HG02870 (cell line): Measurements from ENCODE around the gene ANGPTL8.
A peak's percentile ranks its signal among the peaks of the same experiment; 100 is the strongest.

ENCODE experiments used
- ATAC-seq: cut with Tn5 transposase; IDR thresholded peaks from one replicate; pipeline ENCODE4 v1.9.1; 2021; ENCODE audit warnings: mild to moderate bottlenecking, moderate library complexity; ENCODE audit not compliant: unreplicated experiment

Gene ANGPTL8, protein sequence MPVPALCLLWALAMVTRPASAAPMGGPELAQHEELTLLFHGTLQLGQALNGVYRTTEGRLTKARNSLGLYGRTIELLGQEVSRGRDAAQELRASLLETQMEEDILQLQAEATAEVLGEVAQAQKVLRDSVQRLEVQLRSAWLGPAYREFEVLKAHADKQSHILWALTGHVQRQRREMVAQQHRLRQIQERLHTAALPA

DNA sequence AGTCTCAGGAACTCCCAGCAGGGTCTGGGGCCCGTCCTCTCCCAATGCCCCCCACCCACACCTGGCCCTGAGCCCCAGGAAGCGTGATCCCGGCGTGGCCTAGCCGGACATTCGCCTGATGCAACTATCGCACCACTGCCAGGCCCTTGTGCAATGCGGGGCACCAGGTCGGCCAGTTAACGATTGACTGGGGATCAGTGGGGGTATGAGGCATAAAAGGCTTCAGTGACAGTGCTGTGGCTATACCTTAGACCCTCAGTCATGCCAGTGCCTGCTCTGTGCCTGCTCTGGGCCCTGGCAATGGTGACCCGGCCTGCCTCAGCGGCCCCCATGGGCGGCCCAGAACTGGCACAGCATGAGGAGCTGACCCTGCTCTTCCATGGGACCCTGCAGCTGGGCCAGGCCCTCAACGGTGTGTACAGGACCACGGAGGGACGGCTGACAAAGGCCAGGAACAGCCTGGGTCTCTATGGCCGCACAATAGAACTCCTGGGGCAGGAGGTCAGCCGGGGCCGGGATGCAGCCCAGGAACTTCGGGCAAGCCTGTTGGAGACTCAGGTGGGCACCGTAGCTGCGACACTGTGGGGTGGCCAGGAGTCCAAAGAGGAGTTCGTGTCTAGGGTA is at the start of gene ANGPTL8:
ANGPTL8 (plus strand) TSS at position 243 of the 624 bp plus-strand sequence; CDS start at position 262, 19 bp downstream.
- no peak for ATAC-seq

DNA sequence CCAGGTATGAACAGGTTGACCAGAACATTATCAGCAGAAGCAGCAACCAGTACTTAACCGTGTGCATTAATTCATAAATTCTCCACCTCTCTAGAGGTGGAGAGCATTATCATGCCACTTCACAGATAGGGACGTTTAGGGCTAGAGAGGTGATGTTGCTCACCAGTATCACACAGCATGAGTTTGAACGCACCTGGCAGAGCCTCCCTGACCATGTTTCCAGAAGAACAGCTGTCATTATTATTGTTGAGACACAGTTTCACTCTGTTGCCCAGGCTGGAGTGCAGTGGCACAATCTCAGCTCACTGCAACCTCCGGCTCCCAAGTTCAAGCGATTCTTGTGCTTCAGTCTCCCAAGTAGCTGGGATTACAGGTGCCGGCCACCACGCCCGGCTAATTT is 48.9 kb upstream of the ANGPTL8 start:
- ATAC-seq = no peak

DNA sequence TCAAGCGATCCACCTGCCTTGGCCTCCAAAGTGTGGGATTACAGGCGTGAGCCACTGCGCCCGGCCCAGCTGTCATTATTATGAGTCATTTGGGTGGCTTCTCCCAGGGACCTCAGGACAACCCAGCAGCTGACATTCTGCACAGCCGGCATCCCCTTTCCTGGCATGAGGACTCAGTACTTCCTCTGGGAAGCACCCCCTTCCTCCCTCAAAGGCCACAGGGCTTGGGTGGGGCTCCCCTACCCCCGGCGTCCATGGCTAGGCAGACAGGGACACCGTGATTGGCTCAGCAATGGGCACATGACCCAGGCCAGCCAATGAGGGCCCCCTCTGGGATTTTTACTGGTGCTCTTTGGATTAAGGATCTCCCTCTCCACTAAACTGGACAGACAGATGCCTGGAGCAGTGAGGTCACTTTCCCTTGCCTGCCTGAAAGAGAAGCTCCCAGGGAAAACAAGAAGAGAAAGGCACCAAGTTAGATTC is 48.1 kb upstream of the ANGPTL8 start:
- no peak for ATAC-seq

DNA sequence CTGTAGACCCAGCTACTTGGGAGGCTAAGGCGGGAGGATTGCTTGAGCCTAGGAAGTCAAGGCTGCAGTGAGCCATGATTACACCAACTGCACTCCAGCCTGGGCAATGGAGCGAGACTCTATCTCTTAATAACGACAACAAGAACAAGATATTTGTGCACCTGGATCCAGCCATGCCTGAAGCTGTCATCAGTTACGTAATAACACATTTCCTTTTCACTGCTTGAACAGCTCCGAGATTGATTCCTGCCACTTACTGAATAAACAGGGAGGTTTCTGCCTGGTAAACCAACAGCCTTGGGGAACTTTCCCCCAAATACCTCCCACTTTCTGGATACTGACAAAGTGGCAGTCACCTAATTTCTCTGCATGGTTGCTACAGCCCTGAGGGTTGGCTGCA is 47.5 kb upstream of the ANGPTL8 start:
- ATAC-seq = no peak

DNA sequence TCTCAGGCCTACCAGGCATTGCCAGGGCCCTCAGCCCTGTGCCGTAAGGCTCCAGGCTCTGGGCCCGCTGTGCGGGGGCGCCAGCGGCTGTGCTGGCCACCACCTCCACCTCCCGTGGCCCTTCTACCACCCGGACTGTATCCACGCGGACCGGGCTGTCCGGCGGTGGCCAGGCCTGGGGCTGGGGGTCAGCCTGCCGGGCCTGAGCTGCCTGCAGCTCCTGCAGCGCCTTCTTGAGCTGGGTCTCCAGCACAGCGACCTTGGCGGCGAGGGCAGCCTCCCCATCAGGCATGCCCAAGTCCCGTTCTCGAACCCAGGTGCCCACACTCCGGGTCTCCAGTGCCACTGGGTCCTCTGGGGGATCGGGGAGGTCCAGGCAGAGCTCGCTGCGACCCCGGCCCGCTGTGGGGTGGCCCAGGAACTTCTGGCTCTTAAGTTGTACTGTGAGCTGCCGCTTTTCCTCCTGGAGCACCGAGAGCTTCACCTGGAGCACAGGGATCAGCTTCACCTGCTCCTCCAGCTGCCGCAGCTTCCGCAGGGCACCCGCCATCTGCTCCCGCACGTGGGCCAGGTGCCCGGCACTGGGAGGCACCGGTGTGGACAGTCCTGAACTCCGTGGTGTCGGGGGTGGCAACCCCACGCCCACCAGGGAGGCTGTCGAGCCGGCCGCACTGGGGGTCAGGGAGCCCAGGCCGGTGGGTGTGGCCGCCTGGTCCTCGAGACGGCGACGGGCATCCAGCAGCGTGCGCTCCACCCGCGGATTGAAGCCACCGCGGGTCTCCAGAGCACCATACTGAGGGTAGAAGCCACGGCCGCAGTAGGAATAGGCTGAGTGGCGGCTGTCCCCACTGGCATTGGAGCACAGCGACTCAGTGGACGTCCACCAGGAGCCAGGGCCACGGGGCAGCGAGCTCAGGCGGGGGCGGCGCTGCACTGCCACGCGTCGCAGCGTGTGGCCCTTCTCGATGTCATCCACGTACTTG is 46.2 kb upstream of the ANGPTL8 start:
- no peak for ATAC-seq

DNA sequence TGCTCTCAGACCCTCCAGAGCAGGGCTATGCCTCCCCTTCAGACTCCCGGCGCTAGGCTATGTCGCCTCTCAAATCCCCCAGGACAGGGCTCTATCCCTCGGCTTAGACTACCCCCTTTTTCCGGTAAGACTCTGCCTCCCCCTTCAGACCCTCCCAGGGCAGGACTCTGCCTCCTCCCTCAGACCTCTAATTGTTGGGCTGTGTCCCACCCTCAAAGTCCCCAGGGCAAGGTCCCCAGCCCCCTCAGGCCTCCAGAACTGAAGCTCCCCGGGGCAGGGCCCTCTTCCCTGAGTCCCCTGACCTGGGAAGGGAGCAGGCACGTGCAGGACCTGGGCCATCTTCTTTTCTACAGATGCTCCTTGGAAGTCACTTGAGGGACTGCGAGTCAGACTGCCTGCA is 45.2 kb upstream of the ANGPTL8 start:
- ATAC-seq = no peak

DNA sequence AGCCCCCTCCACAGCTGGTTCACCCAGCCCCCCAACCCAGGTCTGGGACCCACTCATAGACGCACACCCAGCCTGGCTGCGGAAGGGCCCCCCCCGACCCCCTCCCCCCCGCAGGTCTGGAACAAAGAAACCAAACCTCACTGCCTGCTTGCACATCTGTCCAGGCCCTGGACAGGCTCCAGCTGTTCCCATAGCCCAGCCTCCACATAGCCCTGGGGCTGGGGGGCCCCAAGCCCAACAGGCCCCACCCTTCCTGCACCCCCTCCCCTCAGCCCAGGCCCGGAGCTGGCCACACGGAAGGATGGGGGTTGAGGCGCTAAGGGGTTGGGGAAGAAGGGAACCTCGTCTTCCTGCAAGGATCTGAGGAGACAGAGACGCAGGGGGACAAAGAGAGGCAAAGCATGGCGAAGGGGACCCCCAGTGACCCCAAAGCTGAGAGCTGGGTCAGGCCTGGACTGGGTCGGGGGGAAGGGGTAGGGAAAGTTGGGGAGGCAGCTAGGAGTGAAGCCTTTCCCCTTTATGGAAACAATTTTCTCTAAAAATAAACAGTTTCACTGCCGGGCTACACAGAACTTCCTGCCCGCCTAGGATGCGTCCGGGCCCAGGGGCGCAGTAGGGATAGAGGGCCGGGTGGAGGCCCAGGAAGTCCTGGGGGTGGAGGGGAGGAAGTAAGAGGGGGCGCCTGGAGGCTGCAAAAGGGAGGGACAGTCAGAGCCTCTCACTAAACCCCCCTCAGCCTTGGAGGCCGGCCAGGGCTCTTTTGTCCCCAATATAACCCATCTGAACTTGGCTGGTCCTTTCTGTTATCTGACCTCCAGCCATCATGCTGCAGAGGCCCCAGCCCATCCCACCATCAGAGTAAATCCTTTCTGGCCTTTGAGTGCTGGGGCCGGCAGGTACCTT is 44.5 kb upstream of the ANGPTL8 start:
- ATAC-seq = no peak

DNA sequence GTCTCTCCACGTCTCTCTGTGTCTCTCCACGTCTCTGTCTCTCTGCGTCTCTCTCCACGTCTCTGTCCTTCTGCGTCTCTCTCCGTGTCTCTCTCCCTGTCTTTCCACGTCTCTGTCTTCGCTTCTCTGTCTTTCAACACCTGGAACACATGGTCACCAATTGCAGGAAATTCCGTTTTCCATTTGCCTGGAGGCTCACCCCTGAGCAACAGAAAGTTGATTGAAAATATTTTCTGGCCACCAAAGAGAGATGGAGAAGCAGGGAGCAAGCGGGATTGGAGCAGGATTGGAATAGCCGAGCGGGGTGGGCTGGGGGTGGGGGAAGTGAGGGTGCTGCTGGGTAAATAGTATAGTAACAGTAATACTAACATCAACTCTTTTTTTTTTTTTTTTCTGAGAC is 43.7 kb upstream of the ANGPTL8 start:
- no peak for ATAC-seq

DNA sequence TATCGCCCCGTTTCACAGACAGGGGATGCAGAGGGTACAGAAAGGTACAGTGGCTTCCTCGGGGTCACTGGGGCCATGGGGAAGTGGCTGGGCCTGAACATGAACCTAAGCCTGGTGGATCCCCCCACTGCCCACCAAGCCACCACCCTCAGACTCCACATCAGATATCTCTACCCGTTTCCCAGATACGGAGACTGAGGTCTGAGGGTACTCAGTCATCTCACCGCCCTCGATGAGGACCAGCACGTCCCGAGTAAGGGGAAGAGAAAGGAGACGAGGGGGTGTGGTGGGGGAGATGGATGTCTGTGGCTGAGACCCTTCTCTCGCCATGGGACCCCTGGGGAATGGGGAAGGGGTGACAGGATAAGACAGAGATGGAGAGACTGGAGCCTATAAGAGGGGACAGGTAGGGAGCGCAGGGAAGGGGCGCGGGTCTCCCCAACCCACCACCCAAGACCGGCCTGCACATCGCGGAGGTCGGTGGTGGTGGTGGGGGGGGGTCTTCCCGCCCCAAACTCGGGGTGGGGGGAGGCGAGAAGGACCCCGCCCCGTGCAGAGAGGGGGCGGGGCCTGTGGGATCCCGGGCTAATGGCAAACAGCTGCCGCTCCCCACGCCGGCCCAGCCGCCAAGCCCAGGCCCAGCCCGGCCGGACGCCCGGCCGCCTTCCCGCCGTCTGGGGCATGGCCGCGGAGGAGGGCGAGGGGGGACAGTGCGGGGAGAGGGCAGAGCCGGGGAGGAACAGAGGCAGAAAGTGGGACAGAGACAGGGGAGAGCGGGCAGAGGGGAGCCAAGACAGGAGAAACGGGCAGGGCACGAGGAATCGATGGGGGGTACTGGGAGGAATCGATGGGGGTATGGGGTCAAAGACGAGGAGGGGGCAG is 42.8 kb upstream of the ANGPTL8 start:
- ATAC-seq = no peak

DNA sequence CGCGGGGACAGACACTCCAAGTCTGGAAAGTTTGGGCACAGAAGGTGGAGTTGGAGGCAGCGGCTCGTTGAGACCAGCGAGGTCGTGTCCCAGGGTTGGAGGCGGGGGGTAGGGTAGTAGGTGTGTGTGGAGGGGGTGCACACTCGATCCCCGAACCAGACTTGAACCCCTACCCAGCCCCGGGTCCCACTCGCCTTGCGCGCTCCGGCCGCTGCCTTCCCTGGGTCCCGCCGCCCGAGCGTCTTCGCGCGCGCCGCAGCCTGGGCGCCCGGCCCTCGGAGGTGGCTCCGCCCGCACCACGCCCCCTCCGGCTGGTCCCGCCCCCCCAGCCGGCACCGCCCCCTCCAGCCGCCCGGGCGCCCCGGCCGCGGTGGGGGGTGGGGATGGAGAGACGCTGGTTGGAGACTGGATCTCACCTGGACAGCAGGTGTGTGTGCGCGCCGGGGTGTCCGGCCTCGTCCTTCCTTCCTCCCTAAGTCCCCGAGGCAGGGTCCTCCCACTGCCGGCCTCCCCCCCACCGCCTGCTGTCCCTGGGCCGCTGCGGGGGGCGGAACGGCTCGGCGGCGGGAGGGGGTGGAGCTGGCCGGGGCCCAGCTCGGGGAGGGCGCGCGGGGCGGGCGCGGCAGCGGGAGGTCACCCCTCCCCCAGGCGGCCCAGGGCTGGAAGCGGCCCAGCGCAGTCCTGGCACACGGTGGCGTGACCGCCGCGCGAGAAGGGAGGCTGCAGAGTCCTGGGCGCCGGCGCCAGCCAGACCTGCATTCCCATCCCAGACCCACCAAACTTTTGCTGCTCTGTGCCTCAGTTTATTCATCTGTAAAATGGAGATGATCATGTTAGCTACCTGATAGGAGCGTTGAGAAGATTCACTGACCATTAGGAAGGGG is 41.9 kb upstream of the ANGPTL8 start, which contains the start of gene KANK2:
KANK2 (minus strand) TSS at position 255 of the 884 bp plus-strand sequence. CDS start 3,034 bp downstream, outside the sequence.
- ATAC-seq = peak; percentile 66

DNA sequence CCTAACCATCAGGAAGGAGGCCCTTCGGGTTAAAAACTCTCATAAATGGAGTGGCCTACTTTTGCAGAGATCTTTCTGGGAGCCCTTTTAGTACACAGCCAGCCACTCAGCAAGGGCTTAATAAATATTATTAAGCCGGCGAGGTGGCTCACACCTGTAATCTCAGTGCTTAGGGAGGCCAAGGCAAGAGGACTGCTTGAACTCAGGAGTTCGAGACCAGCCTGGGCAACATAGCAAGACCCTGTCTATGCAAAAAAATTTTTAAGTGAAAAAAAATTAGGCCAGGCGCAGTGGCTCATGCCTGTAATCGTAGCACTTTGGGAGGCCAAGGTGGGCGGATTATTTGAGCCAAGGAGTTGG is 41.3 kb upstream of the ANGPTL8 start:
- no peak for ATAC-seq

DNA sequence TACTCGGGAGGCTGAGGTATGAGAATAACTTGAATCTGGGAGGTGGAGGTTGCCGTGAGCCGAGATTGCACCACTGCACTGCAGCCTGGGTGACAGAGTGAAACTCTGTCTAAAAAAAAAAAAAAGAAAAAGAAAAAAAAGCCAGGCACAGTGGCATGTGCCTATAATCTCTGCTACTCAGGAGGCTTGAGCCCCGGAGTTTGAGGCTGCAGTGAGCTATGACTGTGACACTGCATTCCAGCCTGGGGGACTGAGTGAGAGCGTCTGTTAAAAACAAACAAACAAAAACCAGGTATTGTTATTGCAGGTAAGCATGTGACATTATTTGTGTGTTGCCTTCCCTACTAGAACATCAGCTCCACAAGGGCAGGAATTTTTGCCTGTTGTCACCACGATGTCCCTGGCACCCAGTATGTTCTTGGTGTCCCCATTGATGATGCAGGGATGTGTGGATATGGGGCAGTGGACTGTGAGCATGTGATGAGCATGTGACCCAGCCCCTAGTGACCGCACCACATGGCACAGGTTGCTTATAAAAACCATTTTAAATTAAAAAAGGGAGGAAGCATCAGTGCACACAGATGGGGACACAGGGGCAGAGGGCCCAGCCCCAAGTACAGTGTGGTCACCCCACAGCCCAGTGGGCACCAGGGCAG is 40.5 kb upstream of the ANGPTL8 start:
- no peak for ATAC-seq

DNA sequence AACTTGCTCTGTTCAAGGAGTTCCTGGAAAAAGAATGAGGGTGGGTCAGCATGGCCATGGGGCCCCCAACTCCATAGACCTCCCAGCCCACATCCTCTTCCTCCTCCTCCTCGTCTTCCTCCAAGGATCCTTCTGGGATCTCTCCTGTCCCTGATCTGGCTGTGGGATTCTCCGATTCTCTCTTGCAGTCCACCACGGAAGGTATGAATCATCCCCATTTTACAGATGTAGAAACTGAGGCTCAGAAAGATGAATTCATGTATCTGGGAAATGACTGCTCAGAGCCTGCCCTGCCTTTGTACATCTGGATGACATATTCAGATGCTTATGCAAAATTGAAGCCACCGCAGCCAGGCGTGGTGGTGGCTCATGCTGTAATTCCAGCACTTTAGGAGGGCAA is 39.9 kb upstream of the ANGPTL8 start:
- no peak for ATAC-seq

DNA sequence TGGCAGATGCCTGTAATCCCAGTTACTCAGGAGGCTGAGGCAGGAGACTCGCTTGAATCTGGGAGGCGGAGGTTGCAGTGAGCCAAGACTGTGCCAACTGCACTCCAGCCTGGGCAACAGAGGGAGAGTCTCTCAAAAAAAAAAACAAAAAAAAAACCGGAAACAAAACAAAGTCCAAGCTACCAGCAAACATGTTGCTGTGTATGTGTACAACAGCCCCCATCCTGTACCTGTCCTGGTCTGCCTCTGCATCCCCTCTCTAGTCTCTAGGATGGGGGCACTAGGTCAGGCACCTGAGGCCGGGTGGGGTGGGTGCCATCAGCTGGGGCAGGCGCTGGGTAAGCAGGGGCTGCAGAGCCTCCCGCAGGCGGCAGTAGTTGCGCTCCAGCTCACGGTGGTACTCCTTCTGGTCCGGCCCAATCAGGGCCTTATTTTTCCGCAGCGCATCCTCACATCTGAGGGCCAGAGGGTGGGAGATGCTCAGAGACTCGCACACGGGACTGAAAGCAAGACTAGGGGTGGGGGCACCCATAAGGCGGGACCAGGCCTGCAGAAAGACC is 39.3 kb upstream of the ANGPTL8 start:
- ATAC-seq = no peak

DNA sequence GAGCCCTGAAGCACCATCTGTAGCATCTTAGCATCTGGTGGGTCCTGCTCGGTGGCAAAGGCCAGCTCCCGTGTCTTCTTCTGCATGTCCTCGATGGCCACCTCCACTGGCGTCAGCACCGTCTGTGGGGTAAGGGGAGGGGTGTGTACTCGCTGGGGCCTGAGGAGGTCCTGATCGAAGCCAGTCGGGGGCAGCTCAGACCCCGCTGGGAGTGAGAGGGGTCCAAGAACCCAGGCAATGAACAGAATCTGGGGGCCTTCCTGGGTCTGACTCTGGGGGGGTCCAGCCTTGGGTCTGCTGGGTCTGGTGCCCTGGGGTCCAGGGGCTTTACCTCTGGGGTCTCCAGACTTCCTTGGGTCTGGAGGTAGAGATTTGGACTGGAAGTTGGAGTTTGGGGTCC is 38.5 kb upstream of the ANGPTL8 start:
- ATAC-seq = no peak

DNA sequence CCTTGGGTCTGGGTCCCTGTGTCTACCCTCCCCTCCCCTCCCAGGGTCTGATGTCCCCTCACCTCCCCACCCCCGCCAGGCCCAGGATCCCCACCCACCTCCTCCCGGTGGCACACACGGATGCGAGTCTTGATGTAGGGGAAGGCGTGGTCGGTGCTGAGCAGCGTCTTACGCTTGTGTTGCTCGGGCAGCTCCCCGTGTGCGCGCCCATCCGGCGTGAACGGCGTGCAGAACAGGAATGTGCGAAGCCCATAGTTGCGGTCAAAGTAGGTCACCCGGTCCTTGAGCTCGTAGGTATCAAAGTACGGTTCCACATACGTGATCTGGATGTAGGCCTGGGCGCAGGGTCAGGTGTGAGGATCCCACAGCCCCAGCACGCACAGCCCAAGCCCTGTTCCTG is 37.6 kb upstream of the ANGPTL8 start:
- no peak for ATAC-seq

DNA sequence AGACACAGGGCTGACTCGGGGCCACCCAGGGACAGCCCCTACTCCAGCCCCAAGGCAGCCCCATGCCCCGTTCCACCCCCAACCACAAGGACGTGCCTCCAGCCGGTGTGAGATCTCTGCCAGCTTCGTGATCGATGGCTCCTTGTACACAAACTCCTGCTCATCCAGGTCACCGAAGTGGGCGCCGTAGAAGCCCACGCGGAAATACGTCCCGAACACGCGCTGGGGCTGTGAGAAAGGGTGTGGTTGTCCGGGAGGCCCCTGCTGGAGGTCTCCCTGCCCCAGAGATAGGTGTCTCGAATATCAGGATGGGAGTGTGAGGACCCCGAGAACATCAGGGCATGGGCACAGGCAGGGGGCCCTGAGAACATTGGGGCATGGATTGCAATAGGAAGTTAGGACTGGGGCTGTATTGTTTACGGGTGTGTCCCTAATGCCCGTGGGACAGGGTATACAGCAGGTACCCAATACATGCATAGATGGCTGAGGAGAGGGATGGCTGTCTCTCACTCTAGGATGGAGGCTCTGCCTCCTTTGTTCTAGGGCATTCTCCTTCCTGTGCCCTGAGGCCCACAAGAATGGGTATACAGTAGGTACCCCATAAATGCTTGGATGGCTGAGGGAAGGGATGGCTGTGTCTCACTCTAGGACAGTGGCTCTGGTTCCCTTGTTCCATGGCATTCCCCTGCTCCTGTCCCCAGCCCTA is 36.8 kb upstream of the ANGPTL8 start:
- no peak for ATAC-seq
